Renal pelvis (tissue), 4 donors: Measurements from ENCODE around the gene IGSF5. TPM values are rescaled to one million over a fixed set of nuclear protein-coding genes. Genes with fewer than 3 reads are reported as not detected.
A peak's percentile ranks its signal among the peaks of the same experiment; 100 is the strongest.
"Not testable (repeated sequence)": the region's sequence is repeated elsewhere in the genome, so short reads cannot be mapped to it uniquely, and the experiment has no call there.

ENCODE experiments used
- DNase-seq: peaks from one replicate; pipeline ENCODE4 v3.0.0-alpha.2; 2013
- polyA plus RNA-seq, 3 donors: library from polyadenylated mRNA; unstranded; fragments of 120-200 nt; gene quantifications; one replicate each; pipeline ENCODE4 v1.2.1, GENCODE V29; 2013; ENCODE audit not compliant: insufficient read length in 3 of 3

Gene IGSF5
- polyA plus RNA-seq, 3 donors: 0.62 to 0.98 (median 0.95) TPM

DNA sequence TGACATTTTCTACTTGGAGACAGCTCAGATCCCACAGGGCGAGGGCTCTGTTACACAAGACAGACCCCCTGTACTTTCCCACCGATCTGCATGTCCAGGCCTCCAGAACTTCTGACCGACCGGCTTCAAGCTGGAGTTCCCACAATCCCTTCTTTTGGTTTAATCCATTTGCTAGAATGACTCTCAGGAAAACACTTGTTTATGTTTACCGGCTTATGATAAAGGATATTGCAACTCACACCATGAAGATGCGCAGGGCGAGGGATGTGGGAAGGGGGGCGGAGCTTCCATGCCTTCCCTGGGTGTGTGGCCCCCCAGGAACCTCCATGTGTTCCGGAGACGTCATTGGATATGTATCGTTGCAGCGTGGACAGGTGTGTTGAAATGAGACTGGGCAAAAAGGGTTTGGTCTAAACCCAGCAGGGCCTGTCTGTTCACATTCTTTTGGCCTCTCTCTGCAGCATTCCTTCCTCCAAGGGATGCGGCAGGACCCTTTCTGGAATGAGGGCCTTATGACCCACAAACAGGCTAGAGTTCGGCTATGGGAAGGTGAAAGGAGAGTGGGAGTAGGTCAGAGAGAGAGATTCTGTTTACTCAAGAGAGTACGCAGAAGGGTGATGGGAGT, 7.5 kb upstream of the IGSF5 start:
- no peak for DNase-seq

DNA sequence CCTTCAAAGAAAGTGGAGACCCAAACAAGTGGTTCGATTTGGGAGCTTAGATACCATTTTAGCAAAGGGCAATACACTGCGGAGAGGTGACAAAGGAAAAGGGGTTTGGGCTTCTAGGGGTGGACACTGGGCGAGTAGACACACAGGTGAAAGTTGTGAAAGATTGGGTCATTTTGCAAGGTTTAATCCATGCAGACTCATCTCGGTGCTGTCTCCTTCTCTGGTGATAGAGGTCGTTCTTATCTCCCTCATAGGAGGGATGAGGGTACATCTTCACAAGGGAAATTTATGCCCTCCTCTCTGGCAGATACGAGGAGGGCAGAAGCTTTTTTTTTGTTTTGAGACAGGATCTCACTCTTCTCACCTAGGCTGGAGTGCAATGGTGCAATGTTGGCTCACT, 6.4 kb upstream of the IGSF5 start:
- DNase-seq: no peak

DNA sequence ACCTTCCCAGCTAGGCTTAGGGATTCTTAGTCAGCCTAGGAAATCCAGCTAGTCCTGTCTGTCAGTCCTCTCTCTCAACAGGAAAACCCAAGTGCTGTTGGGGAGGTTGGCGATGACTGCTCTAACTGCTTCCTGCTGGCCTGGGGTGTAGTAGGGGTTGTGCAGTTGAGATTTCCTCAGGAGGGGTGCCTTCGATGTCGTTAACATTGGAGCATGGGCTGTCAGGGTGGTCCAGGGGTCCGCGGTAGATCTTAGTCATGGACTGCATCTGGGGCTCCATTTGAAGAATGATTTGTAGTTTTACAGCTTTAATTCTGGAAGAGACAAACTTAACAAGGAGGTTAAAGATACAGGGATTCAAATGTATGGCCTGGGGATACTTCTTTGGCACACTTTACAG, 5.5 kb upstream of the IGSF5 start:
- DNase-seq: not testable (repeated sequence)

DNA sequence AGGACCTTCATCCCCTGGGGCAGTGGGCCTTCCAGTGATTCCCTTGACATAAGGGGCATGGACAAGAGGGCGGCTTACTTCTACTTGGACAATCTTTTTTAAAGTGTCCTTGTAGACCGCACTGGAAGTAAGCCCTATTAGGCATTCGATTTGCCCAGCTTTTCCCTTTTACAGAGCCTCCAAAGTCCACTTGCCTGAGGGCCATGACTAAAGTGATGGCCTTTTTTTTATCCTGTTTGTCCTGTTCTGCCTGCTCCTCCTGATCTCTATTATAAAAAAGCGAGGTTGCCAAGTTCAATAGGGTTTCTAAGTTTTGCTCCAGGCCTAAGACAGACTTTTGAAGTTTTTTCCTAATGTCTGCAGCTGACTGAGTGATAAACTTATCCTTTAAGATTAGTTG, 2.4 kb upstream of the IGSF5 start:
- DNase-seq: not testable (repeated sequence)

DNA sequence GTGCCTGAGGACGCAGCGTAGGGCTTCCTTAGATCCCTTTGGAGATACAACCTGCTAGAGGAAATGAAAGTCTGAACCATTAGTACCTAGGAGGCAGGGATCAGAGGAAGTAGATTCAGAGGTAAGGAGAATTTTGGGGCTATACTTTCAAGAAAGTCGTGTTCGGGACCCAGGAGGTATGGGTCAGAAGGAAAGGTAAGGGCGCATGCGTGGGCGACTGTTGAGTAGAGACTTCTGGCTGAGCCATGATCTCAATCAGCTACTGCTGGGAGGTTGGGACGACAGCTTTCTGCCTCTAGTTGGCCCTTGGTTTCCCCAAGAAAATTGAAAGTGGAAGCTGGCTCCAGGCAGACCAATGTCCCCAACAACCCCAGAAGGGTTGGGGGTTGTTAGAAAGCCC, 349 bp downstream of the IGSF5 start:
- not testable (repeated sequence) for DNase-seq

GRCh38 chr21:39750670-39751069, 5.7 kb downstream of the IGSF5 start:
- DNase-seq: no peak

- no peak for DNase-seq
Observed at GRCh38 chr21:39754811-39755210, 9.8 kb downstream of the IGSF5 start.

DNA sequence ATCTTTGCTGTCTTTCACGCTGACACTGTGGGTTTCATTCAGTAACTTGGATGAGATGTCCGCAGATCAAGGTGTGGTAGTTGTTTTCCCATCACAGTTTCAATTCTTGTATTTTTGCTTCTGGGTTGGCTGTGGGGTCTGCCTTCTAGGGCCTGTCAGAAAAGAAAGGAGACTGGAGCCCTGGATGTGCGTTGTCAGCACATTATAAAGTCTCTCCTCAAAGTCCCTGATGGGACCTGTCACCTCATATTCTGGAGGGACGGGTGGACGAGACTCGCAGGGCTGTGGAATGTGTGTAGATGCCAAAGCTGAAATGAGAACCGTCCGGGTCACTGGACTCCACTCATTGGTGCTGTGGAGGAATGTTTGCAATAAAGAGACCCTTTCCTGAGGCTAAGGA, 11.3 kb downstream of the IGSF5 start:
- no peak for DNase-seq

DNA sequence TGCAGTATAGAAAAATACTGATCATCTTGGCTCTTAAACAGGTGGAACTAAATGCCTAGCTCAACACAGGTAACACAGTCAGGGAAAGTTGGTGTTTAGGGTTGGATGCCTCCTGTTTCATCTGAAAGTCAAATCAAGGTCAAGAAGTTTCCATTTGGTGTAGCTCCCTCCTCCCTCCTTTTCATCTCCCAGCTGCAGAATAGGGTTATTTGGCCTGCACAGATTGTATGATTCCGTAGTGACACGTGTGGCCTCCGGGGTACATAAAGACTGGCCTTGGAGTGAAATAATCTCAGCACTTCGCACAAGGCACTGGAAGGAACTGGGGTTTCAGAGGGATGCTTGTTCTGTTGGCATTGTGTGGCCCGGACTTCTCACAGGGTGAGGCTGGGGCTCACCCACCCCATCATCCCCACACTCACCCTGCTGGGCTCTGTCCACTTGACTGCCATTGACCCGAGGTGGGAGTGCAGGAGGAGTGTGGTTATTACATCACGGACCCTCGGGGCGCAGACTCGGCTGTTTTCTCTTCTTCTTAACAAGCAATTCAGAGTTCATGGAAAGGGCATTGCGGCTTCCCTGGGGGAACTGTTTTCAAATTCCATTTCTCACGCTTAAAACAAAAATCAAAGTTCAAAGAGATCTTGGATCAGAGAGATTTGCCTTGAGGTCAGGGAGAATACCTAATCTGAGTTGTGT, 18.4 kb downstream of the IGSF5 start:
- peak; percentile 31 for DNase-seq

GRCh38 chr21:39774227-39774626, 29.2 kb downstream of the IGSF5 start:
- no peak for DNase-seq

DNA sequence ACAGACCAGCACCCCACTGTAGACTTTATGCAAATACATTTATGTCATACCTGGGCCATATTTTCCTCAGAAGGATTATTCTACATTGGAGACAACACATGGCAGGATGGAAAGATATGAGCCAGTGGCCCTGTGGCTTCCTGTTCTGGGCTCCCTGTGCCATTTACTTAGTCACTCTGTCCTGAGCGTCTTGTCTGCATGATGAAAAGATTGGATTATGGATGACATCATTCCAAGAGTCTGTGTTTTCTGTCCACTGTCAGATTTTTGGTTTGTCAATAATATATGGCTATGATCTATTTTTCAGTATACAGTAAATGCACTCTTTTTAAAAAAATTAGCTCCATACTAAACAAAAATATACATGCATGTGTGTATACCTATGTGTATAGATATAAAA, 30.8 kb downstream of the IGSF5 start:
- no peak for DNase-seq

- no peak for DNase-seq
Observed at GRCh38 chr21:39776589-39776988, 31.6 kb downstream of the IGSF5 start.

- DNase-seq: no peak
Observed at GRCh38 chr21:39781331-39781730, 36.3 kb downstream of the IGSF5 start.

- DNase-seq: peak; percentile 95
Observed at GRCh38 chr21:39788383-39788782, 43.4 kb downstream of the IGSF5 start.

DNA sequence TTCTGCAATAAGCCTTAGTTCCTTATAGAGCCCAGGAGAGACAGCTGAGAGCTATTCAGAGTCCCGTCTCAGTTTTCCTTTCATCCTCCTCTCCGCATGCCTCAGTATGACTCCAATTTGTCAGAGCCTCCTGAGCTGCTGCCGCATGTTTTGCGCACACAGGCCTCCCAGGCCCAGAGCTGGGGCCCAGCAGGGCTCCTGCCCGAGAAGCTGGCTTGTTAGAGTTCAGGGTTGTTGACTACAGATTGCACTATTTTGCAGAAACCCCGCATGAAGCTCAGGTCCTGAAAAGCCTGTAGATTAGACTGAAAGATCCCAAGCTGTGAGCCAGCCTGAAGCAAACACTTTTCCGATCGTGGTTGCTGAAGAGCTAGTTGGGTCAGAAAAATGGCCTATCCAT, 51.5 kb downstream of the IGSF5 start:
- no peak for DNase-seq

- no peak for DNase-seq
Observed at GRCh38 chr21:39799178-39799577, 54.2 kb downstream of the IGSF5 start.

- DNase-seq: peak; percentile 29
Observed at GRCh38 chr21:39800311-39800710, 55.3 kb downstream of the IGSF5 start.

GRCh38 chr21:39802217-39802616, 57.2 kb downstream of the IGSF5 start:
- no peak for DNase-seq

GRCh38 chr21:39803393-39803792, 58.4 kb downstream of the IGSF5 start:
- no peak for DNase-seq

DNA sequence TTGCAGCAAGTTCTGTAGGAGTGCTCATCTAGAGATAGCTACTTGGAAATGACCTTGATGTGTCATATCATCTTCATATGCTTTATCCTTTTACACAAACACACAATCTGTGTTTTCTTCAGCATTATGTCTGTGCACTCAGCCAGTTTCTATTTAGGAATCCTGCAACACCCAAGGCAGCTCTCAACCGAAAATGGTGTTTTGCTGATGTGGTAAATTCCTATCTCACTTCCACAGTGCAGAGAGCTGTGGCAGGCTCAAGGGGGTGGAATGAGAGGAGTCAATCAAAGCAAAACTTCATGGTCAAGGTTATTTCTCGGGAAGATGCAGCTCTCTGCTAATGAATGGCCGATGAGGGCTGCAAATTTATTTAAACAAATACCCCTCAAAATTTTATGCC, 59.3 kb downstream of the IGSF5 start:
- no peak for DNase-seq

DNA sequence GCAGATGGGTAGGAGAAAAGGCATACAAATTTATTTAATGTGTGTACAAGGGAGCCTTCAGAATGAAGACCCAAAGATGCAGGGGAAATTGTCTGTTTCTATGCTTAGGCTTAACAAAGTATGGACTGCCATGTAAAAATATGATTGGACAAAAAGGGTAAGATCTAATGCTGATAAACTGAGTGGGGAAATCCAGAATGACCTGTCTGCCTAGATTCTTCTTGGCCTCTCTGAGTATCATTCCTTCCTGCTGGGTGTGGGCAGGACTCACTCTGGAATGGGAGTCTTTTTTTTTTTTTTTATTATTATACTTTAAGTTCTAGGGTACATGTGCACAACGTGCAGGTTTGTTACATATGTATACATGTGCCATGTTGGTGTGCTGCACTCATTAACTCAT, 61.0 kb downstream of the IGSF5 start:
- DNase-seq: no peak

DNA sequence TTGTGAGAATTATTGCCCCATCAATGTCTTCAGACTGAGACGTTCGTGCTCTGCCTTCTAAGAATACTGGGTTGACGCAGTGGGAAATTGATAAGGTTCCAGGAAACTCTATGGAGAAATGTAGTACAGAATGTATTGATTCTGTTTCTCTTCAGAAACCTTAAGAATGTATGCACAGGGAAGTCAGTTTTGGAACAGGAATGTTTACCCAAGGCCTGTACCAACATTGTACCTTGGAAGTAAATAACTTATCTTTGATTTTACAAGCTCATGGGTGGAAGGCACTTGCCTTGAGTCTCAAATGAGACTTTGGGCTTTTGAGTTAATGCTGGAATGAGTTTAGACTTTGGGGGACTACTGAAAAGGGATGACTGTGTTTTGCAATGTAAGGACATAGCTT, 62.8 kb downstream of the IGSF5 start:
- DNase-seq: no peak

- DNase-seq: no peak
Observed at GRCh38 chr21:39809936-39810335, 65.0 kb downstream of the IGSF5 start.

GRCh38 chr21:39812983-39813382, 68.0 kb downstream of the IGSF5 start:
- DNase-seq: no peak
